Epithelial cell of esophagus (primary cell): ENCODE measurements around the gene NTN3.
A peak's percentile ranks its signal among the peaks of the same experiment; 100 is the strongest.
"Not testable (repeated sequence)": the region's sequence is repeated elsewhere in the genome, so short reads cannot be mapped to it uniquely, and the experiment has no call there.

ENCODE experiments used
- DNase-seq: peaks from one replicate; pipeline ENCODE4 v3.0.0; 2010; ENCODE audit warnings: low read depth
- H3K4me3 ChIP-seq: 2 replicates; pipeline ENCODE4 v1.5.1; 2011; ENCODE audit warnings: mild to moderate bottlenecking, low read length, control low read depth
- TF ChIP-seq, protein P1 (sequence below): IDR thresholded peaks from 2 replicates; pipeline ENCODE4 v1.5.1; 2011; ENCODE audit warnings: low read depth, mild to moderate bottlenecking, low read length, control low read depth, inconsistent platforms; ENCODE audit not compliant: insufficient read depth; ENCODE audit errors: missing control alignments

Gene NTN3

GRCh38 chr16:2432801-2433505, 38.1 kb upstream of the NTN3 start:
- TF ChIP-seq, protein P1, sequence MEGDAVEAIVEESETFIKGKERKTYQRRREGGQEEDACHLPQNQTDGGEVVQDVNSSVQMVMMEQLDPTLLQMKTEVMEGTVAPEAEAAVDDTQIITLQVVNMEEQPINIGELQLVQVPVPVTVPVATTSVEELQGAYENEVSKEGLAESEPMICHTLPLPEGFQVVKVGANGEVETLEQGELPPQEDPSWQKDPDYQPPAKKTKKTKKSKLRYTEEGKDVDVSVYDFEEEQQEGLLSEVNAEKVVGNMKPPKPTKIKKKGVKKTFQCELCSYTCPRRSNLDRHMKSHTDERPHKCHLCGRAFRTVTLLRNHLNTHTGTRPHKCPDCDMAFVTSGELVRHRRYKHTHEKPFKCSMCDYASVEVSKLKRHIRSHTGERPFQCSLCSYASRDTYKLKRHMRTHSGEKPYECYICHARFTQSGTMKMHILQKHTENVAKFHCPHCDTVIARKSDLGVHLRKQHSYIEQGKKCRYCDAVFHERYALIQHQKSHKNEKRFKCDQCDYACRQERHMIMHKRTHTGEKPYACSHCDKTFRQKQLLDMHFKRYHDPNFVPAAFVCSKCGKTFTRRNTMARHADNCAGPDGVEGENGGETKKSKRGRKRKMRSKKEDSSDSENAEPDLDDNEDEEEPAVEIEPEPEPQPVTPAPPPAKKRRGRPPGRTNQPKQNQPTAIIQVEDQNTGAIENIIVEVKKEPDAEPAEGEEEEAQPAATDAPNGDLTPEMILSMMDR = no peak
- no peak overlapping the region for H3K4me3 ChIP-seq
- no peak for DNase-seq

DNA sequence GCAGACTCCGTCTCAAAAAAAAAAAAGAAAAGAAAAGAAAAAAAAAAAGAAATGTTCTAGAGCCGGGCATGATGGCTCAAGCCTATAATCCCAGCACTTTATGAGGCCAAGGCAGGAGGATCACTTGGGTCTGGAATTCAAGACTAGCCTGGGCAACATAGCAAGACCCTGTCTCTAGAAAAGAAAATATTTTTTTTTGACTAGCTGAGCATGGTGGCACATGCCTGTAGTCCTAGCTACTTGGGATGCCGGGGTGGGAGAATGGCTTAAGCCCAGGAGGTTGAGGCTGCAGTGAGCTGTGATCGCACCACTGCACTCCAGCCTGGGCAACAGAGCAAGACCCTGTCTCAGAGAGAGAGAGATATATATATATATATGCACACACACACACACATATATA, 35.9 kb upstream of the NTN3 start:
- H3K4me3 ChIP-seq = not testable (repeated sequence)

GRCh38 chr16:2436110-2436509, 35.0 kb upstream of the NTN3 start:
- peak; percentile 64 for DNase-seq
- TF ChIP-seq, protein P1 = no peak
- H3K4me3 ChIP-seq = no peak overlapping the region

More for the DNA sequence above, 35.9 kb upstream of the NTN3 start:
- not testable (repeated sequence) for DNase-seq

DNA sequence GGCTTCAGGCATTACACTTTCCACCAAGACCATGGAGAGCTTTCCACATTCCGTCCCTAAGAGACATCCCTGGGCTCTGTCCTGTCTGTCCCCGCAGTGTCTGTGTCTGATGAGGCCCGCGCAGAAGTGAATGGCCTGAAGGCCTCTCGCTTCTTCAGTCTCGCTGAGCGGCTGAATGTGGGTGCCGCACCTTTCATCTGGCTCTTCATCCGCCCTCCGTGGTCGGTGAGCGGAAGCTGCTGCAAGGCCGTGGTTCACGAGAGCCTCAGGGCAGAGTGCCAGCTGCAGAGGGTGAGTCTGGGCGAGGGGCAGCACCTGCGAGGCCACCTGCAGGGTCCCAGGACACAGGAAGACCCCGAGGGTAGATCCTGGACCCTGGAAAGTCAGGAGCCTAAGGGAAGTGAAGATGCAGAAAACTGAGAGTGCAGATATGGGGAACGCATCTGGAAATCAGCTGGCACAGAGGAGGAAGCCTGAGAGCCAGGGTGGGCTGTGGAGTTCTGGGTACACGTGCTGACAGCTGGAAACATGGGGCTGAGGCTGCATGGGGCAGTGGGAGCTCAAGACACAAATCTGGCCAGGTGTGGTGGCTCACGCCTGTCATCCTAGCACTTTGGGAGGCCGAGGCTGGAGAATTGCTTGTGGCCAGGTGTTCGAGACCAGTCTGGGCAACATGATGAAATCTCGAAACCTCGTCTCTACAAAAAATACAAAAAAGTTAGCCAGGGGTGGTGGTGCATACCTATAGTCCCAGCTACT, 33.9 kb upstream of the NTN3 start:
- TF ChIP-seq, protein P1 = no peak

GRCh38 chr16:2438121-2438520, 33.0 kb upstream of the NTN3 start:
- TF ChIP-seq, protein P1 = no peak
- no peak for DNase-seq
- H3K4me3 ChIP-seq = no peak overlapping the region

More for the DNA sequence above, 33.9 kb upstream of the NTN3 start:
- DNase-seq = no peak
- no peak overlapping the region for H3K4me3 ChIP-seq

DNA sequence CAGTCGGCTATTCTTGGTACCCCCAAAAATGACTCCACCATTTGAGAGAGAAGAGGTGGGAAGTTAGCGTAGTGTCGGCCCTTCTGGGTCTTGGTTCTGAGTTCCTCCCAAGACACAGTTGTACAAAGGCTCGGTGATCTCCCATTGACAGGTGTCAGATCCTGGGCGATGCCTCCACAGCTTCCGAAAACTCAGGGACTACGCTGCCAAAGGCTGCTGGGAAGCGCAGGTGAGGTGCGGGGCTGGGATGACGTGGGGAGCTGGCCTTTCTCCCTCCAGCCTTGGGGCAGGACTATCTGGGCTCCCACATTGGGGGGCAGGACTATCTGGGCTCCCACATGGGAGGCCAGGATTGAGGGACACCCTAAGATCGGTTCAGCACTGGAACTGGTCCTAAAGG, 31.5 kb upstream of the NTN3 start:
- H3K4me3 ChIP-seq = no peak overlapping the region
- TF ChIP-seq, protein P1 = no peak
- DNase-seq = no peak

DNA sequence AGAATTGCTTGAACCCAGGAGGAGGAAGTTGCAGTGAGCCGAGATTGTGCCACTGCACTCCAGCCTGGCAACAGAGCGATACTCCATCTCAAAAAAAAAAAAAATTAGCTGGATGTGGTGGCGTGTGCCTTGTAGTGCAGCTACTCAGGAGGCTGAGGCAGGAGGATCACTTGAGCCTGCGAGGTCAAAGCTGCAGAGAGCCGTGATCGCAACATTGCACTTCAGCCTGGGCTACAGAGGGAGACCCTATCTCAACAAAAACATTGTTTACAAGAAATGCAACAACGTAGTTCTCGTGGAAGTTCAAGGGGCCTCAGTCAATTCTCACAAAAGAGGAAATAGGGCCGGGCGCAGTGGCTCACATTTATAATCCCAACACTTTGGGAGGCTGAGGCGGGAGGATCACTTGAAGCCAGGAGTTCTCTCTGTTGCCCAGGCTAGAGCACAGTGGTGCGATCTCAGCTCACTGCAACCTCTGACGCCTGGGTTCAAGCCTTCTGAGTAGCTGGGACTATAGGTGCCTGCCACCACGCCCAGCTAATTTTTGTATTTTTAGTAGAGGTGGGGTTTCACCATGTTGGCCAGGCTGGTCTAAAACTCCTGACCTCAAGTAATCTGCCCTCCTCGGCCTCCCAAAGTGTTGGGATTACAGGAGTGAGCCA, 29.8 kb upstream of the NTN3 start:
- not testable (repeated sequence) for H3K4me3 ChIP-seq, DNase-seq
